Uterus (tissue), 4 donors: ENCODE results near the gene MEF2C. TPM values are rescaled to one million over a fixed set of nuclear protein-coding genes. Genes with fewer than 3 reads are reported as not detected.

ENCODE experiments used
- DNase-seq, 2 donors: peaks; one replicate each; pipeline ENCODE4 v3.0.0-alpha.2; 2019 to 2020
- H3K27ac ChIP-seq, 2 donors: fragments of 200-600 bp; sonication (generic); 1 replicate in 1 of 2; 2 replicates in 1 of 2; pipeline ENCODE4 v1.5.1; 2016 to 2018
- H3K27me3 ChIP-seq, 2 donors: fragments of 200-600 bp; sonication (generic); one replicate each; pipeline ENCODE4 v1.5.1; 2018 to 2019; ENCODE audit warnings: control low read depth in 1 of 2
- H3K36me3 ChIP-seq, 2 donors: fragments of 200-600 bp; sonication (generic); one replicate each; pipeline ENCODE4 v1.5.1; 2019; ENCODE audit warnings: control low read depth in 1 of 2
- H3K4me1 ChIP-seq, 2 donors: fragments of 200-600 bp; sonication (generic); one replicate each; pipeline ENCODE4 v1.5.1; 2018 to 2019; ENCODE audit warnings: control low read depth in 1 of 2
- H3K4me3 ChIP-seq, 2 donors: fragments of 200-600 bp; sonication (generic); 1 replicate in 1 of 2; 2 replicates in 1 of 2; pipeline ENCODE4 v1.5.1; 2018 to 2019; ENCODE audit warnings: mild to moderate bottlenecking in 1 of 2
- H3K9me3 ChIP-seq, 2 donors: fragments of 200-600 bp; sonication (generic); one replicate each; pipeline ENCODE4 v1.5.1; 2019; ENCODE audit warnings: control low read depth in 1 of 2
- POLR2A ChIP-seq, 2 donors: fragments of 450-650 bp; IDR thresholded peaks; one replicate each; pipeline ENCODE4 v1.6.1; 2016; ENCODE audit warnings: antibody characterized with exemption in 2 of 2, mild to moderate bottlenecking in 1 of 2, moderate library complexity in 1 of 2
- intact Hi-C: fragments of 100-400 bp; cut with DNase I; formaldehyde crosslinking; loops from one replicate; pipeline ENCODE4 v1.15.1; 2023; ENCODE audit warnings: low total_unique reads
- total RNA-seq, 4 donors: library from RNA; depleted of rRNA in 3 of 4; stranded (reverse); fragments of >200 nt in 3 of 4; gene quantifications; one replicate each; pipeline versions ENCODE4 v1.1.0 to v1.2.4, GENCODE V29; 2014 to 2023
- TF ChIP-seq, protein P1 (sequence below), 4 experiments: fragments of 200-600 bp in 2 of 4; fragments of 450-650 bp in 2 of 4; sonication (generic) in 2 of 4; IDR thresholded peaks; one replicate each; pipeline ENCODE4 v1.5.1; 2016 to 2019; ENCODE audit warnings: antibody characterized with exemption in 4 of 4, mild to moderate bottlenecking in 2 of 4, moderate library complexity in 1 of 4
- donor health status: DM: yes; HTN: yes; CAD: no.

Gene MEF2C
- total RNA-seq, 4 donors from 2014 or later = 30.3 to 134 (median 70.3) TPM

- H3K27ac ChIP-seq = peak overlapping the region; percentile 61 to 87
- no peaks in the 10 kb centered on the region for H3K36me3 ChIP-seq
- H3K4me3 ChIP-seq = no peak overlapping the region
- TF ChIP-seq POLR2A (IDR thresholded peaks at IDR 0.05) = no peak
- TF ChIP-seq, protein P1, sequence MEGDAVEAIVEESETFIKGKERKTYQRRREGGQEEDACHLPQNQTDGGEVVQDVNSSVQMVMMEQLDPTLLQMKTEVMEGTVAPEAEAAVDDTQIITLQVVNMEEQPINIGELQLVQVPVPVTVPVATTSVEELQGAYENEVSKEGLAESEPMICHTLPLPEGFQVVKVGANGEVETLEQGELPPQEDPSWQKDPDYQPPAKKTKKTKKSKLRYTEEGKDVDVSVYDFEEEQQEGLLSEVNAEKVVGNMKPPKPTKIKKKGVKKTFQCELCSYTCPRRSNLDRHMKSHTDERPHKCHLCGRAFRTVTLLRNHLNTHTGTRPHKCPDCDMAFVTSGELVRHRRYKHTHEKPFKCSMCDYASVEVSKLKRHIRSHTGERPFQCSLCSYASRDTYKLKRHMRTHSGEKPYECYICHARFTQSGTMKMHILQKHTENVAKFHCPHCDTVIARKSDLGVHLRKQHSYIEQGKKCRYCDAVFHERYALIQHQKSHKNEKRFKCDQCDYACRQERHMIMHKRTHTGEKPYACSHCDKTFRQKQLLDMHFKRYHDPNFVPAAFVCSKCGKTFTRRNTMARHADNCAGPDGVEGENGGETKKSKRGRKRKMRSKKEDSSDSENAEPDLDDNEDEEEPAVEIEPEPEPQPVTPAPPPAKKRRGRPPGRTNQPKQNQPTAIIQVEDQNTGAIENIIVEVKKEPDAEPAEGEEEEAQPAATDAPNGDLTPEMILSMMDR (IDR thresholded peaks at IDR 0.05) = no peak
- no peak for DNase-seq
- no peaks in the 10 kb centered on the region for H3K4me1 ChIP-seq
- intact Hi-C loops = no loop called here
- H3K9me3 ChIP-seq = no peaks in the 10 kb centered on the region
- H3K27me3 ChIP-seq = no peaks in the 10 kb centered on the region
Observed at GRCh38 chr5:88834499-88834898, 48.5 kb downstream of the MEF2C start.

GRCh38 chr5:88834131-88834462, 48.9 kb downstream of the MEF2C start:
- TF ChIP-seq, protein P1 (IDR thresholded peaks at IDR 0.05) = no peak
- TF ChIP-seq POLR2A (IDR thresholded peaks at IDR 0.05) = no peak
- Histone ChIP-seq H3K27ac (peak overlapping the region; percentile 61 to 87), H3K9me3 (no peaks in the 10 kb centered on the region), H3K27me3 (no peaks in the 10 kb centered on the region), H3K4me3 (no peak overlapping the region), H3K36me3 (no peaks in the 10 kb centered on the region), H3K4me1 (no peaks in the 10 kb centered on the region)
- intact Hi-C loops = no loop called here
- DNase-seq = no peak

DNA sequence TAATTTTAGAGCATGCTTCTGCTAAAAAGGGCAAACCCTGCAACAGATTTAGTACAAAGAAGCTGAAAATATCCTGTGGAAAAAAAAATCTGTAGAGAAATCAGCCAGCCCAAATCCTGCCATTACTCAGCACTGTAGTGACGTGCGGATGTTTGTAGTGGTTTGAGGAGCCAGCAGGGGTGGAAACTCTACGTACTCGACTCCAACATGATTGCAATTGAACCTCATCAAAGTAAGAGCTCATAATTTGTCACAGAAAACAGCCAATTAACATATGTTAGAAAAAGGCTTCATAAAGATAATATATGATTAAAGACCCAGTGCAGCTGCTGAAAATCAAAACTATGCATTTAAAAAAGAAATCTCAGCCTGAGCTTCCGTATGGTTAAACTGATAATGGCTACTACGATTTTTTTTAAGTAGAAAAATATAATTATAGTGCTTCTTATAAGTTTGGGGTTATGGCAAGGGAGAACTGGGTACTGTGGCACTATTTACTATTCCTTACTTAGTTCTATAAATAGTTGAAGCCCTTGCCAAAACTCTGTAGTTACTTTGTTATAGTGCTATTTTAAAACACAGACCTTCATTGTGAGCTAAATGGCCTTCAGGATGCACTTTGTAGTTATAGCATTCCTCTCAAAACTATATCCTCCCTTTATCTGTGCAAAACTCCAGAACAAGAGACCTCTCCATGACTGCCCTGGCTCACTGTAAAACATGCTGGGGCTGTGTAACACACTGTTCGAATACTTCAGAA, 49.4 kb downstream of the MEF2C start:
- TF ChIP-seq POLR2A (IDR thresholded peaks at IDR 0.05) = no peak
- TF ChIP-seq, protein P1 (IDR thresholded peaks at IDR 0.05) = no peak
- H3K27me3 ChIP-seq = no peaks in the 10 kb centered on the region
- H3K9me3 ChIP-seq = no peaks in the 10 kb centered on the region
- H3K27ac ChIP-seq = peak overlapping the region; percentile 61 to 87
- peak; percentile 43 to 63 for DNase-seq
- intact Hi-C loops = no loop called here
- H3K4me1 ChIP-seq = no peaks in the 10 kb centered on the region
- no peak overlapping the region for H3K4me3 ChIP-seq
- no peaks in the 10 kb centered on the region for H3K36me3 ChIP-seq

- H3K4me3 ChIP-seq = no peak overlapping the region
- no peaks in the 10 kb centered on the region for H3K9me3 ChIP-seq
- intact Hi-C loops = no loop called here
- H3K4me1 ChIP-seq = no peaks in the 10 kb centered on the region
- H3K36me3 ChIP-seq = no peaks in the 10 kb centered on the region
- peak overlapping the region in 1 of 2 donors; percentile 87 for H3K27ac ChIP-seq
- H3K27me3 ChIP-seq = no peaks in the 10 kb centered on the region
- TF ChIP-seq, protein P1 (IDR thresholded peaks at IDR 0.05) = no peak
- TF ChIP-seq POLR2A (IDR thresholded peaks at IDR 0.05) = no peak
- no peak for DNase-seq
Observed at GRCh38 chr5:88831816-88832215, 51.2 kb downstream of the MEF2C start.

- no peaks in the 10 kb centered on the region for H3K9me3 ChIP-seq
- no peaks in the 10 kb centered on the region for H3K27me3 ChIP-seq
- H3K27ac ChIP-seq = peak overlapping the region in 1 of 2 donors; percentile 87
- H3K4me3 ChIP-seq = no peak overlapping the region
- H3K4me1 ChIP-seq = no peaks in the 10 kb centered on the region
- H3K36me3 ChIP-seq = no peaks in the 10 kb centered on the region
- TF ChIP-seq, protein P1 (IDR thresholded peaks at IDR 0.05) = no peak
- TF ChIP-seq POLR2A (IDR thresholded peaks at IDR 0.05) = no peak
- intact Hi-C loops = no loop called here
- no peak for DNase-seq
Observed at GRCh38 chr5:88830567-88830966, 52.4 kb downstream of the MEF2C start.
